WTC11 (cell line): ENCODE results near the gene NUB1.

Experiments used
- ATF3 ChIP-seq: sonication (generic); formaldehyde crosslinking; conservative IDR thresholded peaks from 2 replicates; pipeline ENCODE4 v1.8.1; 2022; ENCODE audit warnings: mild to moderate bottlenecking, missing genetic modification reagents
- E2F5 ChIP-seq: sonication (generic); formaldehyde crosslinking; IDR thresholded peaks from 2 replicates; pipeline ENCODE4 v1.8.1; 2022; ENCODE audit warnings: mild to moderate bottlenecking, moderate library complexity, missing genetic modification reagents
- MYBL2 ChIP-seq: sonication (generic); formaldehyde crosslinking; IDR thresholded peaks from 2 replicates; pipeline ENCODE4 v1.8.1; 2023; ENCODE audit warnings: mild to moderate bottlenecking, moderate library complexity, missing genetic modification reagents
- NR3C1 ChIP-seq: sonication (generic); formaldehyde crosslinking; conservative IDR thresholded peaks from 2 replicates; pipeline ENCODE4 v1.8.1; 2023; ENCODE audit warnings: low read depth, mild to moderate bottlenecking, missing genetic modification reagents
- SMAD3 ChIP-seq: sonication (generic); formaldehyde crosslinking; IDR thresholded peaks from 2 replicates; pipeline ENCODE4 v1.8.0; 2022; ENCODE audit warnings: missing genetic modification reagents, mild to moderate bottlenecking, borderline replicate concordance

GRCh38 chr7:151427705-151428377 is 86.2 kb downstream of the NUB1 start:
- TF ChIP-seq ATF3 (CRISPR knock-in tag) (no peak), MYBL2 (no peak), NR3C1 (CRISPR knock-in tag) (no peak), E2F5 (CRISPR knock-in tag) (no peak), SMAD3 (CRISPR knock-in tag) (no peak)
